ENCODE measurements around the gene DAPP1.

Gene DAPP1

DNA sequence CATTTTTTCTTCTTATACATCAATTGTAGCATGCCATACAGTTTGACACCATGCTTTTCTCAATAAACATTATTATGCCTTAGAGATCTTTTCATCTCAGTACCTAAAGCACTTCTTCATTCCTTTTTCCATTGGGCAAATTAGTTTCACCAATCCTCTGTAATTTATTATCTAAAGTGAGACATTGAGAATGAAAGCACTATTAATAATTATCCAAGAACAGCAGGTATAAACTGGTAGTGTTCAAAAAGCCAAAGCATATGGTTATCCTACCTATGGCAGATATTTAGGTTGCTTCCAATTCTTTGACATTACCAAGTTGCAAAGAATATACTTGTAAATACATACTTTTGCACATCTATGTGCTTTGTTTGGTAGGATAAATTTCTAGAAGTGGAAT, 62.0 kb downstream of the DAPP1 start:
- TF ChIP-seq, protein P1, sequence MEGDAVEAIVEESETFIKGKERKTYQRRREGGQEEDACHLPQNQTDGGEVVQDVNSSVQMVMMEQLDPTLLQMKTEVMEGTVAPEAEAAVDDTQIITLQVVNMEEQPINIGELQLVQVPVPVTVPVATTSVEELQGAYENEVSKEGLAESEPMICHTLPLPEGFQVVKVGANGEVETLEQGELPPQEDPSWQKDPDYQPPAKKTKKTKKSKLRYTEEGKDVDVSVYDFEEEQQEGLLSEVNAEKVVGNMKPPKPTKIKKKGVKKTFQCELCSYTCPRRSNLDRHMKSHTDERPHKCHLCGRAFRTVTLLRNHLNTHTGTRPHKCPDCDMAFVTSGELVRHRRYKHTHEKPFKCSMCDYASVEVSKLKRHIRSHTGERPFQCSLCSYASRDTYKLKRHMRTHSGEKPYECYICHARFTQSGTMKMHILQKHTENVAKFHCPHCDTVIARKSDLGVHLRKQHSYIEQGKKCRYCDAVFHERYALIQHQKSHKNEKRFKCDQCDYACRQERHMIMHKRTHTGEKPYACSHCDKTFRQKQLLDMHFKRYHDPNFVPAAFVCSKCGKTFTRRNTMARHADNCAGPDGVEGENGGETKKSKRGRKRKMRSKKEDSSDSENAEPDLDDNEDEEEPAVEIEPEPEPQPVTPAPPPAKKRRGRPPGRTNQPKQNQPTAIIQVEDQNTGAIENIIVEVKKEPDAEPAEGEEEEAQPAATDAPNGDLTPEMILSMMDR (conservative IDR thresholded peaks at IDR 0.05; ENCODE audit: control insufficient read depth, insufficient read depth, low read depth, low read length), result no peak
- no peak for DNase-seq (ENCODE audit: low read depth)
- no peak overlapping the region for H3K4me3 ChIP-seq (ENCODE audit: control insufficient read depth, low read depth, low read length)

DNA sequence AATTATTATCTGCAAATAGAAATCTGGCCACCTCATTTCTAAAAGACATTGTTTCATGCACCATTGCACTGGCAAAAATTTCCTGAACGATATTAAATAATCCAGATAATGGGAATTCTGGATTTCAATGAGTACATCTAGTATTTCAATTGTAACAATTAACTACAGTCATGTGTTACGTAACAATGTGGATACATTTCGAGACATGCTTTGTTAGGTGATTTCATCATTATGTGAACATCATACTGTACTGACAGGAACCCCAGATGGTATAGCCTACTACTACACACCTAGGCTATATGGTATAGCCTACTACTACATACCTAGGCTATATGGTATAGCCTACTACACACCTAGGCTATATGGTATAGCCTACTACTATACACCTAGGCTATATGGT, 62.8 kb downstream of the DAPP1 start:
- DNase-seq (ENCODE audit: low read depth), result no peak
- H3K4me3 ChIP-seq (ENCODE audit: control insufficient read depth, low read depth, low read length), result no peak overlapping the region
- TF ChIP-seq, protein P1 (conservative IDR thresholded peaks at IDR 0.05; ENCODE audit: control insufficient read depth, insufficient read depth, low read depth, low read length), result no peak

DNA sequence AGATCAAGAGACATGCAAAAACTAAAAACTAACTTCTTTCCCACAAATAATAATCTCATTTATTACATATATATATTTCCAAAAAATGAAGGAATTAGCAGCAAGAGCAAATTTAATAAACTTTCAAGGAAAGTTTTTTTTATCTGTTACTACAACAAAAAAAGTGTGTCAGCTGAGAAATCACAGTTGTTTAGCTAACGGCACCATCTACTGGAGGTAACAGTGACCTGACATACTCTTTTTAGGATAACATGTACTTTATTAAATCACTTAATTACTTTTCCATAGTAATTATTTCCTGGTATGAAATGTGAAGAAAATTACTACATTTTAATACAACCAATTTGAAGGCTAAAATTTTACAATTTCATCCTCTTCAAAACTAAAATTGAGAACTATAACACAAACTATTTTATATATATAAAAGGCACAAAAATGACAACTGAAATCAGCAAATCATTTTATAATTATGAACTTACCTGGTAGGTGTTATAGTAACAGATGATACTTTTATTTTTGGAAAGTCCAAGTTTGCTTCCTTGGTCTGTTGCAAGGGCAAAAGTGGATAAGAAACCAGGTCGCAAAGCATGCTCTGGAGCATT, 68.5 kb downstream of the DAPP1 start:
- peak; percentile 58 for DNase-seq (ENCODE audit: low read depth)
- TF ChIP-seq, protein P1 (conservative IDR thresholded peaks at IDR 0.05; ENCODE audit: control insufficient read depth, insufficient read depth, low read depth, low read length), result peak; percentile 42
- no peak overlapping the region for H3K4me3 ChIP-seq (ENCODE audit: control insufficient read depth, low read depth, low read length)

DNA sequence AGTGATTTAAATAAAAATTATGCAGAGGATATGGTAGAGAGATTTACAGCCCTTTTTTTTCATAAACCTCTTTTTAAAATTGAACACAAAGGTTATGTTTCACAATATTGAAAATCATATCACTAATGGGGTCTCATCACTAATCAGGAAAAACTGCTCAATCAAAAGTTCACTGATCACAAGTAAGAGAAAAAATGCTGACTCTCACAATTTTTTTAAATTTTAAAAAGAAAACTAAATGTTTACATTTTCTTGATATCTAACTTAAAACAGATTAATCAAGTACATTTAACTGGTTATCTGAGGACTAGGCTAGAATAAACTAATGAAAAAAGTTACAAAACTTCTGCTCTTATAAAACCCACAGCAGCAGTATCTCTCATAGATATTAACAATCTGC, 69.1 kb downstream of the DAPP1 start:
- no peak overlapping the region for H3K4me3 ChIP-seq (ENCODE audit: control insufficient read depth, low read depth, low read length)
- TF ChIP-seq, protein P1 (conservative IDR thresholded peaks at IDR 0.05; ENCODE audit: control insufficient read depth, insufficient read depth, low read depth, low read length), result no peak
- no peak for DNase-seq (ENCODE audit: low read depth)

DNA sequence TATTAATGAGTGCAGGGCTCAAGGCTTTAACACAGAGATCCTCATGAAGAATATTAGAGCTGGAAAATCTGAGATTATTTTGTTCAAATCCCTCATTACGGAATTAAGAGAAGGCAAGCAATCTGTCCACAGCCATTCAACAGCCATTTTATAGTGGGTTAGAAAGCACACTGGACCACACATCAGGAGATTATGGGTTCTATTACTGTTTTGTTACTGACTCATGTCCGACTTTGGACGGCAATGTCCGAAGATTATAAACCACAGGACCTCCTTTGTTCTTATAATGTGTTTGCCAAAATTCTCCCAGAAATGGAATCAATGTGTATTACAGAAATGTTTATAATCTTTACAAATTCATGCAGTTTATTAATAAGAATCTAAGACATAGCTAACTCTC, 69.5 kb downstream of the DAPP1 start:
- H3K4me3 ChIP-seq (ENCODE audit: control insufficient read depth, low read depth, low read length), result no peak overlapping the region
- TF ChIP-seq, protein P1 (conservative IDR thresholded peaks at IDR 0.05; ENCODE audit: control insufficient read depth, insufficient read depth, low read depth, low read length), result no peak
- DNase-seq (ENCODE audit: low read depth), result peak; percentile 65

DNA sequence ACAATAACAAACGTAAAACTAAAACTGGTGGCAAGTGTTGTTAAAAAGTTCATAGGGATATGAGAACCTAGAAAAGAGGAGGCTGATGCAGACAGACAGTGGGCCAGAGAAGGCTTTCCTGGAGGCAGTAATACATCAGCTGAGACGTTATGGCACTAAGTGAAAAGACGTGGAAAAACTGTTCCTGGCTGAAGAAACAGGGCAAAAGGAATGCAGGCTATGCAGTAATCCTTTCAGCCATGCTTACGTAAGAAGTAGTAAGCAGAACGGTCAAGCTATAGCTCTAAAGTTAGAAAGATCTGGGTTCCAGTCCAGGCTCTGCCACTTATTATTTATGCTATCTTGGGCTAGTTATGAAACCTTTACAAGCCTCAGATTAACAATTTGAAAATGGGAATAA, 71.2 kb downstream of the DAPP1 start:
- H3K4me3 ChIP-seq (ENCODE audit: control insufficient read depth, low read depth, low read length), result no peak overlapping the region
- peak; percentile 42 for DNase-seq (ENCODE audit: low read depth)
- TF ChIP-seq, protein P1 (conservative IDR thresholded peaks at IDR 0.05; ENCODE audit: control insufficient read depth, insufficient read depth, low read depth, low read length), result no peak

DNA sequence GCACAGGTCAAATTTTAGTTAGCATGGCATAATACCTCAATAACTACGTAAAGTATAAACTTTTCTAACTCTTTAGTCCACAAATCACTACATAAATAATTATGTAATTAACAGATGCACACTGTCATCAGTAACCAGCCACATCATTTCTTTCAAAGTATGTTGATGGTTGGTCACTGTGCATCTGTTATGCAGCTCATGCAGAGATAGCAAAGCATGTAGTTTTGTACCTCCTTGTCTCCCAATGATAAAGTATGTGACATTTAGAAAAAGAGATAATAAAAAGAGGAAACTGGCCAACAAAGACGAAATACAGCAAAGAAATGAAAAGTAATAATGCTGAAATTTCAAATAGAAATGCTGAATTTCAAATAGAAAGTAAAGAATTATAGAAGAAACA, 74.7 kb downstream of the DAPP1 start:
- no peak for DNase-seq (ENCODE audit: low read depth)
- H3K4me3 ChIP-seq (ENCODE audit: control insufficient read depth, low read depth, low read length), result no peak overlapping the region
- TF ChIP-seq, protein P1 (conservative IDR thresholded peaks at IDR 0.05; ENCODE audit: control insufficient read depth, insufficient read depth, low read depth, low read length), result no peak
